PC-3 (cell line): ENCODE results near the gene PPEF2. TPM values are rescaled to one million over a fixed set of nuclear protein-coding genes. Genes with fewer than 3 reads are reported as not detected.

Experiments
- ATAC-seq: fragments of 200-7000 bp; cut with Tn5 transposase; 2 replicates; pipeline ENCODE4 v1.9.1; 2020; ENCODE audit warnings: mild to moderate bottlenecking, moderate library complexity
- BruUV-seq: library from RNA; stranded (reverse); fragments of 400-500 nt; replicated peaks from 2 replicates; lab custom pipeline; 2021; lab: Mats Ljungman, UMichigan
- CTCF ChIA-PET: fragments of 300-600 bp; sonication (Branson Sonifier 250); formaldehyde crosslinking; loops from one replicate; lab custom pipeline; 2022; ENCODE audit warnings: antibody characterized with exemption; lab: Charles Lee
- POLR2A ChIA-PET: fragments of 300-600 bp; sonication (Branson Sonifier 250); formaldehyde crosslinking; loops from one replicate; lab custom pipeline; 2022; ENCODE audit warnings: antibody characterized with exemption; ENCODE audit not compliant: unreplicated experiment; lab: Charles Lee
- DNase-seq: peaks from one replicate; pipeline ENCODE4 v3.0.0-alpha.2; 2015
- H2AFZ ChIP-seq: fragments of 300-600 bp; sonication (generic); 2 replicates; pipeline ENCODE4 v1.6.0; 2016; ENCODE audit warnings: antibody characterized with exemption, low read length
- H3F3A ChIP-seq: fragments of 300-600 bp; sonication (generic); one replicate; pipeline ENCODE4 v1.6.0; 2017; ENCODE audit warnings: antibody characterized with exemption, low read length, control low read depth, mild to moderate bottlenecking; ENCODE audit not compliant: unreplicated experiment
- H3K27ac ChIP-seq: fragments of 300-600 bp; sonication (generic); 2 replicates; pipeline ENCODE4 v1.5.1; 2016; ENCODE audit warnings: mild to moderate bottlenecking, low read length
- H3K27me3 ChIP-seq: fragments of 300-600 bp; sonication (generic); 2 replicates; pipeline ENCODE4 v1.6.1; 2016; ENCODE audit warnings: low read length, mixed read lengths
- H3K36me3 ChIP-seq: fragments of 300-600 bp; sonication (generic); 2 replicates; pipeline ENCODE4 v1.6.1; 2016; ENCODE audit warnings: low read depth, mixed run types, low read length, mixed read lengths
- H3K4me1 ChIP-seq: fragments of 300-600 bp; sonication (generic); 2 replicates; pipeline ENCODE4 v1.5.1; 2016; ENCODE audit warnings: low read length; ENCODE audit not compliant: insufficient read depth
- H3K4me2 ChIP-seq: fragments of 300-600 bp; sonication (generic); 2 replicates; pipeline ENCODE4 v1.6.0; 2016; ENCODE audit warnings: low read length
- H3K4me3 ChIP-seq: fragments of 300-600 bp; sonication (generic); 2 replicates; pipeline ENCODE4 v1.5.1; 2016; ENCODE audit warnings: mild to moderate bottlenecking, low read length, mixed read lengths
- H3K79me2 ChIP-seq: fragments of 300-600 bp; sonication (generic); 2 replicates; pipeline ENCODE4 v1.6.1; 2017; ENCODE audit warnings: low read length, mixed read lengths
- H3K9ac ChIP-seq: fragments of 300-600 bp; sonication (generic); 2 replicates; pipeline ENCODE4 v1.6.0; 2016; ENCODE audit warnings: mild to moderate bottlenecking, low read length
- H3K9me2 ChIP-seq: fragments of 300-600 bp; sonication (generic); replicated peaks from 2 replicates; pipeline ENCODE4 v1.6.1; 2016; ENCODE audit warnings: mixed run types, low read length, mixed read lengths
- H3K9me3 ChIP-seq: fragments of 300-600 bp; sonication (generic); 2 replicates; pipeline ENCODE4 v1.6.1; 2016; ENCODE audit warnings: low read length, mixed read lengths
- H4K20me1 ChIP-seq: fragments of 300-600 bp; sonication (generic); 2 replicates; pipeline ENCODE4 v1.6.1; 2016; ENCODE audit warnings: low read length, mixed read lengths
- EZH2 ChIP-seq: fragments of 300-600 bp; sonication (generic); IDR thresholded peaks from one replicate; pipeline ENCODE4 v1.6.1; 2017; ENCODE audit warnings: antibody characterized with exemption, mild to moderate bottlenecking, low read length; ENCODE audit not compliant: unreplicated experiment
- EZH2phosphoT487 ChIP-seq: fragments of 300-600 bp; sonication (generic); IDR thresholded peaks from 2 replicates; pipeline ENCODE4 v1.6.1; 2018; ENCODE audit warnings: mild to moderate bottlenecking, antibody characterized with exemption, low read length, borderline replicate concordance
- intact Hi-C: fragments of 100-400 bp; cut with micrococcal nuclease; formaldehyde crosslinking; loops from 2 replicates; pipeline ENCODE4 v1.9.0; 2023
- total RNA-seq: library from RNA; depleted of rRNA; stranded (reverse); fragments of >200 nt; gene quantifications from 2 replicates; pipeline ENCODE4 v1.2.3, GENCODE V29; 2014
- TF ChIP-seq, protein P1 (sequence below): fragments of 300-600 bp; sonication (generic); conservative IDR thresholded peaks from 2 replicates; pipeline ENCODE4 v1.5.1; 2017; ENCODE audit warnings: antibody characterized with exemption, low read depth, mild to moderate bottlenecking, low read length

The PPEF2 gene
- total RNA-seq, 1 experiment from 2014 or later: 0.04 TPM

- no TSS peak for BruUV-seq
- CTCF ChIA-PET: no interaction called here
- no peak overlapping the region for H3K4me2 ChIP-seq
- no peak overlapping the region for H3K9ac ChIP-seq
- intact Hi-C loops: no loop called here
- no peaks in the 10 kb centered on the region for H3K36me3 ChIP-seq
- H3F3A ChIP-seq: no peaks in the 10 kb centered on the region
- POLR2A ChIA-PET: no interaction called here
- H3K4me3 ChIP-seq: no peak overlapping the region
- ATAC-seq (no peak), DNase-seq (no peak)
- no peaks in the 10 kb centered on the region for H3K4me1 ChIP-seq
- no peaks in the 10 kb centered on the region for H3K9me3 ChIP-seq
- no peaks in the 10 kb centered on the region for H3K79me2 ChIP-seq
- H3K27me3 ChIP-seq: no peaks in the 10 kb centered on the region
- TF ChIP-seq EZH2phosphoT487 (no peak), EZH2 (no peak)
- TF ChIP-seq, protein P1, sequence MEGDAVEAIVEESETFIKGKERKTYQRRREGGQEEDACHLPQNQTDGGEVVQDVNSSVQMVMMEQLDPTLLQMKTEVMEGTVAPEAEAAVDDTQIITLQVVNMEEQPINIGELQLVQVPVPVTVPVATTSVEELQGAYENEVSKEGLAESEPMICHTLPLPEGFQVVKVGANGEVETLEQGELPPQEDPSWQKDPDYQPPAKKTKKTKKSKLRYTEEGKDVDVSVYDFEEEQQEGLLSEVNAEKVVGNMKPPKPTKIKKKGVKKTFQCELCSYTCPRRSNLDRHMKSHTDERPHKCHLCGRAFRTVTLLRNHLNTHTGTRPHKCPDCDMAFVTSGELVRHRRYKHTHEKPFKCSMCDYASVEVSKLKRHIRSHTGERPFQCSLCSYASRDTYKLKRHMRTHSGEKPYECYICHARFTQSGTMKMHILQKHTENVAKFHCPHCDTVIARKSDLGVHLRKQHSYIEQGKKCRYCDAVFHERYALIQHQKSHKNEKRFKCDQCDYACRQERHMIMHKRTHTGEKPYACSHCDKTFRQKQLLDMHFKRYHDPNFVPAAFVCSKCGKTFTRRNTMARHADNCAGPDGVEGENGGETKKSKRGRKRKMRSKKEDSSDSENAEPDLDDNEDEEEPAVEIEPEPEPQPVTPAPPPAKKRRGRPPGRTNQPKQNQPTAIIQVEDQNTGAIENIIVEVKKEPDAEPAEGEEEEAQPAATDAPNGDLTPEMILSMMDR: no peak
- no peaks in the 10 kb centered on the region for H4K20me1 ChIP-seq
- no peaks in the 10 kb centered on the region for H3K9me2 ChIP-seq
- H2AFZ ChIP-seq: no peak overlapping the region
- H3K27ac ChIP-seq: no peak overlapping the region
Measured at GRCh38 chr4:75860606-75861005, 41.6 kb downstream of the PPEF2 start.

- Histone ChIP-seq H3K4me1 (no peaks in the 10 kb centered on the region), H3K36me3 (no peaks in the 10 kb centered on the region), H3K9me3 (no peaks in the 10 kb centered on the region), H3K27ac (no peak overlapping the region), H3K9me2 (no peaks in the 10 kb centered on the region), H3K9ac (no peak overlapping the region), H3K4me2 (no peak overlapping the region), H3K4me3 (no peak overlapping the region), H3K79me2 (no peaks in the 10 kb centered on the region), H3F3A (no peaks in the 10 kb centered on the region), H4K20me1 (no peaks in the 10 kb centered on the region), H3K27me3 (no peaks in the 10 kb centered on the region), H2AFZ (no peak overlapping the region)
- POLR2A ChIA-PET: no interaction called here
- TF ChIP-seq, protein P1: no peak
- TF ChIP-seq EZH2phosphoT487 (no peak), EZH2 (no peak)
- intact Hi-C loops: no loop called here
- ATAC-seq: no peak
- CTCF ChIA-PET: no interaction called here
- DNase-seq: no peak
- no TSS peak for BruUV-seq
Measured at GRCh38 chr4:75858721-75859120, 43.5 kb downstream of the PPEF2 start.

- no peak overlapping the region for H3K4me2 ChIP-seq
- H3K4me3 ChIP-seq: no peak overlapping the region
- DNase-seq (no peak), ATAC-seq (no peak)
- no peaks in the 10 kb centered on the region for H3K27me3 ChIP-seq
- intact Hi-C loops: no loop called here
- no peaks in the 10 kb centered on the region for H3K9me2 ChIP-seq
- TF ChIP-seq EZH2 (no peak), EZH2phosphoT487 (no peak)
- TF ChIP-seq, protein P1: no peak
- 0 out of 2 replicates have a peak, but pooled peaks cover 7% of the 10 kb centered on the region for H3K4me1 ChIP-seq
- H3K36me3 ChIP-seq: no peaks in the 10 kb centered on the region
- H3K9ac ChIP-seq: no peak overlapping the region
- no TSS peak for BruUV-seq
- H3F3A ChIP-seq: no peaks in the 10 kb centered on the region
- H2AFZ ChIP-seq: no peak overlapping the region
- no peak overlapping the region for H3K27ac ChIP-seq
- H3K9me3 ChIP-seq: no peaks in the 10 kb centered on the region
- H4K20me1 ChIP-seq: no peaks in the 10 kb centered on the region
- no peaks in the 10 kb centered on the region for H3K79me2 ChIP-seq
- ChIA-PET POLR2A (no interaction called here), CTCF (no interaction called here)
Measured at GRCh38 chr4:75849461-75849860, 52.8 kb downstream of the PPEF2 start.
